HG02588 (cell line): ENCODE results near the gene TSHZ2.

Source experiments
- ATAC-seq: cut with Tn5 transposase; IDR thresholded peaks from one replicate; pipeline ENCODE4 v1.9.1; 2021; ENCODE audit warnings: mild to moderate bottlenecking, moderate library complexity; ENCODE audit not compliant: unreplicated experiment

The TSHZ2 gene

DNA sequence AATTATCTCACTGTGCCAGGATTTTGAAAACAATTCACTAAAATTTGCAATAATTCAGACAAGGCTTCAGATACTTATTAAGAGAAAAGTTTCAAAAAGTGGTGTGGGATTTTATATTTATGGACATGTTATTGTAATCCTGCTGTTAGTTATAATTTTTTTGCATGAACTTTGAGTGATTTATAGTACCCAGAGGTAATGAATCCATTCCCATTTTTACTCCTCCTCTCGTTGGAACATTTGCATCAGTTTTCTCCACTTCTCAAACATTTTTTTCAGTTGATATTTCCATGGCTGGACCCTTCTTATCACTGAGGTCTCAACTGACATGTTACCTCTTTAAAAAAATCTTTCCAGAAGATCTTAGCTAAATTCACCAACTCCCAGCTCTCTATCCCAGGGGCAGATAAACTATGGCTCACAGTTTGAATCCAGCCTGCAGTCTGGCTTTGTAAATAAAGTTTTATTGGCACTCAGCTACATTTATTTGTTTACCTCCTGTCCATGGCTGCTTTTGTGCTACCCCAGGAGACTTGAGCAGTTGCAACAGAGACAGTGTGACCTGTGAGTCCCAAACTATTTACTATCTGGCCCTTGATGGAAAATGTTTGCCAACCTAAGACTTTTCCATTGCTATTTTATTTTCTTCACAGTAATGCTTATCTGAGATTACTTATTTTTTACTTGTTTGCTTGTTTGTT, 83.4 kb downstream of the TSHZ2 start:
- no peak for ATAC-seq

DNA sequence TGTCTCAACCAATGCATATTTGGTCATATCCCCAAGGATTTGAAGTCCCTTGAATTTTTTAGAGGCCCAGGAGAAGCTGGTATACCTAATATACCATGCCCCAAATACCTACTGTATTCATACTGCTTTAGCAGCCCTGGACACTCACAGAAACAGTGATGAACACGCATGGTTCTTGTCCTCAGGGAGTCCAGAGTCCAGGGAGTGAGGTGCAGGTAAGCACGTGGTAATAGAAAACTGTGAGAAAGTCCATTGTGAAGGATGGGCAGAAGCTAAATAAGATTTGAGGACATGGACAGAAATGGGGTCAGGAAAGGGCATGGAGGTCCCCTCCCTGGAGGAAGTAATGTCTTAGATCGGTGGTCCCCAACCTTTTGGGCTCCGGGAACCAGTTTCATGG, 85.4 kb downstream of the TSHZ2 start:
- no peak for ATAC-seq

DNA sequence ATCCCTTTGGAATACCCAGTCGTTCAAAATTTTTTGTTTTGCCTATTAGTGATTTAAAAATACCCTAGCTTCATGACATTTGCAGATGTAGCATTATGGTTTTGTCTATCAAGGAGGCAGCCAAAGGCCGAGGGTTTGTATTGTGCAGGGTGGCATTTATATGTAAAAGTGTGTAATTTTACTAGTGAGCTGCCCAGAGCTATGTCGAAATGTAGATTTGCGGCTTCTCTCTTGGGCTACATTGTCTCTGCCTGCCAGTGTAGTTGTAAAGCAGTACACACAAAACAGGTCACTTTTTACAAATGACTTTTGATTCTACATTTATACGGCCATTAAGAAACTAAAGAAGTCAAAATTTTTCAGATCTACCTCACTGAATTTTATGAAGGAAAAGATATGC, 87.7 kb downstream of the TSHZ2 start:
- ATAC-seq, result no peak

DNA sequence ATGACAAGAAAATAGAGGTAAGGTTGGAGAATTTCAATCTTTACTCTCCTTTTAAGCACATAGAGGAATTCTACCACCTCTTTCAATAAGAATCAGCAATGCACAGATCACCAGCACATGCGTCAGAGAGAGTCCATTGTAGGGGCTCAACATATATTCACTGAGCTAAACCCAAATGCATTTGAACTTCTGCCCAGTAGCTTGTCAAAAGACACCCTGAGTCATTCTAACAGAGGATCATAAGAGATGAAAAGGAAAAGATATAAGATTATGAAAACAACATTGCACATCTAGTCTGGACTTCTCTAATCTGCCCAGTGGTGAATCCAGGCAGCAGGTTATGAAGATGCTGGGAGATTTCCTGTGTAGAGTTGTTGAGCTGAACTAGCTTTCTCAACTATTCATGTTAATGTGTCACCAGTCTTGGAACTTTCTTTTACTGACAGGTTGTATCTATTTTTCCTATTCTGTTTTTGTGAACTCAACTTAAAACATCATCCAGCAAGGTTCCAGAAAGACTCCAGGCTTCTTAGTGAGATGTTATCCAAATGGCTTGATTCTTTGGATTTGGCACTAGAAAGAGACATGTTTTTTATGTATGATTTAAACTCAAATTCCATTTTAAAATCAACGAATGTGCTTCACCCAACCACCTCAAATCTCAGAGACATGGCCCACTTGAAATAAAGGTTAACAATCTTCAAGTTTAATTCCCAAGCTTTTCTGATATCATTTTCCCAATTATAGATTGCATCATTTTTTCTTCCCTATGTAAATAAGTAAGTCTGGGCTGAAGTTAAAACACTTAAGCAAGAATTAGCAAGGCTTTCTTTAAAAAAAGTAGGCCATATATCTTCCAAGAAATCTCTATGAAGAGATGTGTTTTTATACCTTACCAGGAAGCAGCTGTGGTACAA, 89.3 kb downstream of the TSHZ2 start:
- no peak for ATAC-seq

DNA sequence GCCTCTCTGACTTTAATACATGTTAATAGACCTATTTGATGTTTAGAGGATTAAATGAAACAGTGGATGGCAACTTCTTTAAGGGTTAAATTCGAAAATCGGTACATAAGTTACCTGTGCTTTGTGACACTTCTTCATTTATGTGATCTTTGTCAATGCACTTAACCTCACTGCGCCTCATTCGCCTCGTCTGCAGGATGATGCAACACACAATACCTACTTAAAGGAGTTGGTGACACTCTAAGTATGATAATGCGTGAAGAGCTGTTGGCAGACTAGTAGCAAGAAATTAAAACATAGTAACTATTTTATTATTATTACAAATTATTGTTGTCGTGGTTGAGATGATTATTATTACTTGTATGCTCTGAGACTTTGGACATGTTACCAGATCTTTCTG, 92.8 kb downstream of the TSHZ2 start:
- no peak for ATAC-seq

DNA sequence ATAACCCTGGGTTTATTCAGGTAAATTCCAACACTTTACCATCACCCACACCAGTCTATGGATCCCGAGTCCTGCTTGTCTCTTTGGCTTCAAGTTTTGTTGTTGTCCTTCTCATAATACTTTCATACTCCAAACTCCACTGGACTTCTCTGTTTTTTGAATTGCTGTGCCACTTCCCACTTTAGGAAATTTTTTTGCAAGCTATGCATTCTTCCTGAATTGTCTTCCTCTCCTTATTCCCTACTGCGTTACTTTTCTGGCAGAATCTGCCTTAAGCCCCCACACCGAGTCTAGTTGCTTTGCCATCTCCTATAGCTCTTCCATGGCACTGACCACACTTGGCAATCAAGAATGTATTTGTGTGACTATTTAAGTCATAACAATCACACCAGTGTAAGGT, 96.1 kb downstream of the TSHZ2 start:
- no peak for ATAC-seq

DNA sequence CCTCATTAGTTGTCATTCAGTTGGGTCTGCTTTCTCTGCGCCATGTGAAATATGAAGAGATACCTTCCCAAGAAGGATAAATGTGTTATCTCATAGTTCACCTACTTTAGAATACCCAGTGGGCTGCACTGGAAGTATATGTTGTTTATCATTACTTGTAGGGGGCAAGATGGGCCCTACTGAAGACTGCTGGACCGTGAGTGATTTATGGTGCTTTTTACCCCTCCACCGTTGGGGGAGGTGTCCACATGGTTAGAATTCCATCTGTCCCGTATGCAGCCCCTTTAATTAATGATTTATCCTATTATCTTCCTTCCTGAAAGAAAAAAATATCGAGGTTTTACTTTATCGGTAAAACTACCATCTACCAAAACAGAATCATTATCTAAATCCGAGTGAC, 97.0 kb downstream of the TSHZ2 start:
- ATAC-seq, result no peak

DNA sequence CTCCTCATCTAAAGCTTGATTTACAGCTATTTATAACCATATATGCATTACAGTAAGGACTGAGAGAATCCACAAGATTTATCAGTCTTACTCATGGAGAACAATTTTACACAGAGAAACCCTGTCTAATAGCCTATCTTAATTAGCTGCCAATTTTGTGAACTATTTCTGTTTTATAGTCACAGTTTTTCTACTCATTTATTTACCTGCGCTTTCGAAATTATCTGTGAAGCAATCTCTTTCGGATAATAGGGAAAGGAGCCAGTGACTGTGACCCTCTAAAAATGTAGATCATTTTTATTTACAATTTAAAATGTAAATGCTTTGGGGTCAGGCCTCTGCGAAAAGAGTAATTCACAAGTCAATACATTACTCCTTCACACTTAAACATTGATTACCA, 98.1 kb downstream of the TSHZ2 start:
- no peak for ATAC-seq

DNA sequence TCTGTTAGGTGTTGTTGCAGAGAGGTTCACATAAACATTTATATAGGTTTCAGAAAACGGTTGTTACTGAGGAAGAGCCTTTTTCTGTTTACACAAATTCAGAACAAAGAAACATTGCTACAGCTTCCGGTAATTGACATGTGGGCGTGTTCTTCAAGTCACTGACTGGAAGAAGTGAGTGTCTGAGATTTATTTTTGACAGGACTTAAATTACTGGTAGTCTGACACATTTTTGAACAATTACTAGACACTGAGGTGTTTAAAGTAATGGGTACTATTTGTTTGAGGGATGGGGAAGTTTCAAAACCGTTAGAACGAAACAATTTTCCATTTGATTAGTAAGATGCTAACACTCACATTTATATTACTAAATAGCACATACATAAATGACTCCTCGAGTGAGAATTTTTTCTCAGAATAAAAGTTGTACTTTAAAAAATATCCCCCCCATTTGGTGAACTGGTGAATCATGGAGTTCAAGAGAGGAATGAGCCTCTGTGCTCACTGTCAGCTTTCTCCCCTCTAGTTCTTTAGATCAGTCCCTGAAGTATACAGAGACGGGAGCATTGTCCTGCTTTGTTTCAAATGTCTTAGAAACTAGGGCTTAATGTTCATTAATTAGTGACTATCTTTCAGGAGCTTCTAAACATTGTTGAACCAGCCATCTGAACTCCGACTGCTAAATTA, 98.7 kb downstream of the TSHZ2 start:
- ATAC-seq, result no peak

DNA sequence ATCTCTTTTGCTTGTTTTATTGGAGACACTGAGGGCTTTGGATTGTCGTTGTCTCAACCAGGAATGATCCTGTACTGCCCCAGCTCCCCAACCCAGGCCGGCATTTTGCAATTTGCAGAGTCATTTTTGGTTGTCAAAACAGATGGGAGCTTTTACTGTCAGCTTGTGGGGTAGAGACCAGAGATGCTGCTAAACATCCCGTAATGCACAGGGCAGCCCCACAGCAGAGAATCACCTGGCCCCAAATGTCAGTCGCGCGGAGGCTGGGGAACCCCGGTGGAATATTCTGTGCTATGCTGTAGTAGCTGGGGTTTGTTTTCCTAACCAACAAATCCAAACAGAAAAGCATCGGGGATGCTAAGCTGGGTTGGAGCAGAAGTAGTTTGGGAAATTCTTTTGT, 99.7 kb downstream of the TSHZ2 start:
- ATAC-seq, result no peak

DNA sequence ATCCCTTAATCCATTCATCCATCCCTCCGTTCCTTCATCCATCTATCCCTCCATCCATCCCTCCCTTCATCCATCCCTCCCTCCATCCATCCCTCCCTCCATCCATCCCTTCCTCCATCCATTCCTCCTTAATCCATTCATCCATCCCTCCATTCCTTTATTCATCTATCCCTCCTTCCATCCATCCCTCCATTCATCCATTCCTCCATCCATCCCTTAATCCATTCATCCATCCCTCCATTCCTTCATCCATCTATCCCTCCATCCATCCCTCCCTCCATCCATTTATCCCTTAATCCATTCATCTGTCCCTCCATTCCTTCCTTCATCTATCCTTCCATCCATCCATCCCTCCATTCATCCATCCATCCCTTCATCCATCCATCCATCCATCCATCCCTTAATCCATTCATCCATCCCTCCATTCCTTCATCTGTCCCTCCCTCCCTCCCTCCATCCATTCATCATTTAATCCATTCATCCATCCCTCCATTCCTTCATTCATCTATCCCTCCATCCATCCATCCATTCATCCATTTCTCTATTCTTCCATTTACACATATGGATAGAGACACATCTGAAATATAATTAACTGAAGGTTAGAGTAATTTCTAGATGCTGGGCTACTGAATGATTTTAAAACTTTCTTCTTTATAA, 100.9 kb downstream of the TSHZ2 start:
- ATAC-seq, result no peak

DNA sequence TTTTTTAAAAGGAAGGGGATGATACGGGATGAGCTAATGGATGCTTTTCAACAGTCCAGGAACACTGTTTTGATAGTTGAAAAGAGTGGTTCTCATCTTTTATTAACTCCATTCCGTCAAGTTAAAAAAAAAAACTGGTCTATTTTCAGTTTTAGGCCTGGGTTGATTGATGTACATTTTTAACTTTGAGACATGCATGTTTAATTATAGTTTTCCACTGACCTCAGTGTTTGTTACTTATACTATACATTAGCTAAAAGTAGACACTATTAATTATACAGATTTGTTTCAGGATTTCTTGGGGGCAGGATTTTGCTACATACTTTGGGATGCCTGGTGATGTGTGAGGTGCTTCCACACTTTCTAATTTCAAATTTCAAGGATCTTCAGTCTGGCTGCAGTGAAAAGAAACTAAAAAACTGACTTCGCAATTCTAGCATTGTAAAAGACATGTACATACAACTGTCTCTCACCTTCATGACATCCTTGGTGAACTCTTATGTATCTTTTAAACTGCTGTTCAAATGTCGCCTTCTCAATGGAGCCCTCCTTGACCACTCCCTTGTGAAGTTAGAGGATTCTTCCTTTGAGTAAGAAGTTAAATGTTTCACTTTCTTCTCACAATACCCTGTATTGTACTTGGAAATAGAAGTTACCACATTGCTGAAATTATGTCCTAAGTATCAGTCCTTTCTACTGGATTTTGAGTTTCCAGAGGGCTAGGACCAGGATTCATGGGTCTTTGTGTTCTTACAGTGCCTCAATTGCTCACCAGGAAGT, 101.7 kb downstream of the TSHZ2 start:
- ATAC-seq, result no peak

DNA sequence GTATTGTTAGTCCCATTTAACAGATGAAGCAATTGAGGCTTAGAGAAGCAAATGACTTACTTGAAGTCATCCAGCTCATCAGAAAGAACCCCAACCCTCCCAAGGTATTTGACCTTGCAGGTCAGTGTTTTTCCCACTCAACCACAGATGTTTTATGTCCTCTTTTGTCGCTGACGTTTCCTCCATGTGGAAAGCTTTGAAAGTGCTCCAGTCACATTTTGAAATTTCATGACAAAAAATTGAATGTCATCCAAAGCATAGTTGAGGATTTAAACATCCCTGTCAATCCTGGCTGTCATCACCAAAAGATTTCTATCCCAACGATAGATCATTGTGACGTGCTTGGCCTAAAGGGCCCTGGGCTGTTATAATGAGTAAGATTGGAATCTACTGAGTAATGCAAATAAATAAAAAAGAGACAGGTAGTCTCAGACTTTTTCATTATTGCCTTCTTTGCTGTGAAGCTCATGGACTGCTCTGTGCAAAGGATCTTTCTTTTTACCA, 102.7 kb downstream of the TSHZ2 start:
- ATAC-seq, result no peak

DNA sequence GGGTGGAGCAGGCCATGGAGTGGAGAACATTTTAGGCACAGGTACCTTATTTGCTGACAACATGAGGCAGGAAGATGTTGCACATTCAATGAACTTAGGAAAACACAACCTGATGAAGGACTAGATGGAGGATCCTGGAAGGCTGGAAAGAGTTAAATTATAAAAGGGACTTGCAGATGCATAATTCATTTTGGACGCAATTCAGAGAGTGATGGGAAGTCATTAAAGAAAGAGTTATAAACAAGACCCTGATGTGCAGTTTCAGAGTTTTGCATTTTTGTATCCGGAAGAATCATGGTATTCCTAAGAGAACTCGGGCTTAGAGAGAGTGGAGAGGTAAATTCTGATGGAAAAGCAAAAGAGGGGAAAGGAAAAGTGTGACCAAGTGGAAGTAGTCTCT, 104.5 kb downstream of the TSHZ2 start:
- no peak for ATAC-seq

DNA sequence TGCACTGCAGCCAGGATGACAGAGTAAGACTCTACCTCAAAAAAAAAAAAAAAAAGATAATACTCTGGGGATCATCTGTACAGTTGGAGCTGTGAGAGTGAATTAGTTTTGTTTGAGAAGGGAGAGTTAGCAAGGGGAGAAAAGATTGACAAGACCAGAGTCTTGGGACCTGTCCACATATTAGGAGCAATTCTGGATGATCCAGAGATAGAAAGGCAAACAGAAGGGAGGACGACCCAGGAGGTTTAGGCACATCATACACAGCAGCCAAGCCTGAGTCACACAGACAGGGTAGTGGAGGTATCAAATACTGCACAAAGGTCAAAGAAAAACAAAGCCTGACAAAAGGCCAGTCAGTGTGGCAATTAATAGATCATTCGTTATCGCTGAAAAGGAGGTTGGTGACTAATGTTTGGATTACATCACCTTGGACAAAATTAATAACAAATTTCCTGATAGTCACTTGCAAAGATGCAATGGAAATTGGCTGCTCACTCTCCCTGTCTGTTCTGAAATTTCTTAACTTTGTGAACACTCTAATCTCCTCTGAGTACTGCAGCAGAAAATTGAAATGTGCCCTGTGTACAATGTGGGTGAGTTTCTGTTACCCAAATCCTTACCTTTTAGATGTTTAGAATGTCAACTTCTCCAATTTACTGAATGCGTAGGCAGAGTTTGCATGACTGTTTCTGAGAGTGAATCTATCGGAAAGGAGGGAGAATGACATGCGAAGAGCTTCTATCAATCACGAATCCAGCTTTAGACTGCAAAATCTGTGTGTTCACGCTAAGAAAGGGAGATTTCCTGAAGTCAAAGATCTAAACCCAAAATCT, 105.4 kb downstream of the TSHZ2 start:
- no peak for ATAC-seq

DNA sequence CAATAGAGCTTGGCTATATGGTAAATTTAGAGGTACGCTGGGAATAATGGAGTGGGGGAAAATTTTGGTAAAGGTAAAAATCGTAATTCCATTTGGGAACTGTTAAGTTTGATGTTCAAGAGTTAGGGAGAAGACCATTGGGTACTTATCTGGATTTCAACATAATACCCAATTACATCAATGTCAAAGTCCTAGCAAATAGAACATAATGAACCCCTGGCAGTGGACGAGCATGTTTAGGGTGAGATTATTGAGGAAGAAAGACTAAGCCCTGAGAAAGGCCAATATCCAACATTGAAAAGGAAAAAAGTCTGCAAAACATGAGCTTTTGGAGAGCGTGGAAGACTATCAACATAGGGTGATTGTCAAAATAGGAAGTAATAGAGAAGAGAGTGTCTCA, 106.6 kb downstream of the TSHZ2 start:
- no peak for ATAC-seq

DNA sequence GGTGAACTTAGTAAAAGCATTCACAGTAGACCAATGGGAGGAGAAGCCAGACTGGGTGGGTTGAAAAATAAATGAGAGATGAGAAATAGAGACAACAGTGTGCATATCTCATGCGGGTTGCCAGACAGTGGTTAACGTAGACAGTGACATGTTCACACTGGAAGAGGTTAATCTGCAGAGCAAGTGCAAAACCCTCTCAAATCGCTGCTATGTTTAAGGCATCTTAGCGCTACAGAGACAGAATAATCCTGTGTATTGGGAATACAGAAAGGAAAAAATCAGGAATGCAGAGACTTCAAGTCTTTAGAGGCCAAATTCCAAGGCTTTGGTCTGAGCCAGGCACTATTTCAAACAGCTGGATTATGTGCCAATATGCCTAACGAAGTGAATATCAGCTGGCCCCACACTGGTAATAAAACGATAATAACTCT, 107.1 kb downstream of the TSHZ2 start:
- ATAC-seq, result no peak

DNA sequence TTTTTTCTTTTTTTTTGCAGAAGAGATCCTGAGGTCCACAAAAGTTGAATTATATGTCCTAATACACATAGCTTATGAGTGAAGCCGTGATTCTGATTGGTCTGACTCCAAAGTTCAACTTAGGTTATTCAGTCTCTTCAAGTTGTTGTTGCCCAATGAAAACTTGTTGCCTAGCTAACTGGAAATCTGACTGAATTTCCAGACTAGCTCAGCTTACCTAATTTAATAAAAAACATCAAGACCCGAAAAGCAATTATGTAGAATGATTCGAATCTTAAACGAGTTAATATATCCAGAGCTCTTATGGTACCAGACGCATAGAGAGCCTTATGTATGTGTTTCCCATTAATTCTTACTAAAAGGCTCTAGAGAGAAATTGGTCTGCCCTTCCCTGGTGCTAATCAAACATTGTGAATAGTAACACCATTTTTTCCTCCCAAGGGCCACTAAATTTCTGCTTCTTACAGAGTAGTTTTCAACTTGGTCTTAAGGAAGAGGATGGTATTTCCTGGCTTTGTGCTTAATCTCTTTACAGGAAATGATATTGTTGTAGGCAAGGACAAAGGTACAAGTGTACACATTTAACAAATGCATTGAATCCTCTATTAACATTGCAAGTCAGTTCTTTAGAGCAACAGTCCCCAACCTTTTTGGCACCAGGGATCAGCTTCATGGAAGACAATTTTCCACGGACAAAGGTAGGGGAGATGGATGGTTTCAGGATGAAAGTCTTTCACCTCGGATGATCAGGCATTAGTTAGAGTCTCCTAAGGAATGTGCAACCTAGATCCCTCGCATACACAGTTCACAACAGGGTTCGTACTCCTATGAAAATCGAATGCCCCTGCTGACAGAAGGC, 107.9 kb downstream of the TSHZ2 start:
- ATAC-seq, result no peak

DNA sequence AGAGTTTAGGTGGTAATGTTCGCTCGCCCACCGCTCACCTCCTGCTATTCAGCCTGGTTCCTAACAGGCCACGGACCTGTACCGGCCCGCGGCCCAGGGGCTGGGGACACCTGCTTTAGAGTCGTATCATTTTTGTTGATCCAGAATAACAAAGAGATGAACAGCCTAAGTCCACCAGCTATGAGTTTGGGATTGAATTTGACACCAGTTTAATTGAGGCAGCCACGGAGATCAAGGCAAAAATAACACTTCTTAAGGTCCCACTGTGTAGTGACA, 108.5 kb downstream of the TSHZ2 start:
- ATAC-seq, result no peak
